ENCODE measurements around the gene ZNF444.
"Not testable (repeated sequence)": the region's sequence is repeated elsewhere in the genome, so short reads cannot be mapped to it uniquely, and the experiment has no call there.

ZNF444 gene

GRCh38 chr19:56105831-56106396 lies 35.2 kb upstream of the ZNF444 start:
- H3K9ac ChIP-seq (ENCODE audit: low read length); H2BK5ac ChIP-seq (ENCODE audit: low read length); H3K27ac ChIP-seq (ENCODE audit: low read depth, low read length); H3K23ac ChIP-seq (ENCODE audit: low read length); H3K4ac ChIP-seq (ENCODE audit: low read depth, low read length); H4K8ac ChIP-seq (ENCODE audit: low read depth, low read length); H2AK5ac ChIP-seq (ENCODE audit: low read length); H2BK15ac ChIP-seq (replicated peaks; ENCODE audit: low read depth); H3K27me3 ChIP-seq (ENCODE audit: insufficient read depth, low read length, poor library complexity); H3K4me3 ChIP-seq (ENCODE audit: low read length); H4K5ac ChIP-seq (ENCODE audit: low read length); H3K4me2 ChIP-seq (ENCODE audit: low read length); H3K4me1 ChIP-seq (ENCODE audit: control insufficient read depth, low read depth, low read length); H3K18ac ChIP-seq (ENCODE audit: low read length); DNase-seq; H3K36me3 ChIP-seq (ENCODE audit: control insufficient read depth, insufficient read depth, low read length); H2BK120ac ChIP-seq (ENCODE audit: low read depth, low read length): not testable (repeated sequence)
- peaks cover 75% of the 10 kb centered on the region for H3K79me2 ChIP-seq (ENCODE audit: control insufficient read depth, insufficient read depth, low read length)
- H3K56ac ChIP-seq (ENCODE audit: low read length), result peak overlapping the region; percentile 15
- peaks cover 18% of the 10 kb centered on the region for H3K79me1 ChIP-seq (ENCODE audit: low read length)
- no CpG with 5 or more reads among the region's 61 CpGs for WGBS (ENCODE audit: extremely low coverage, insufficient coverage, low lambda C conversion rate)

GRCh38 chr19:56106397-56106849 lies 34.7 kb upstream of the ZNF444 start:
- no peak for DNase-seq
- H3K23ac ChIP-seq (ENCODE audit: low read length), result no peak overlapping the region
- no peak overlapping the region for H2BK120ac ChIP-seq (ENCODE audit: low read depth, low read length)
- no peak overlapping the region for H3K4me3 ChIP-seq (ENCODE audit: low read length)
- H3K79me2 ChIP-seq (ENCODE audit: control insufficient read depth, insufficient read depth, low read length), result peaks cover 78% of the 10 kb centered on the region
- peaks cover 16% of the 10 kb centered on the region for H3K79me1 ChIP-seq (ENCODE audit: low read length)
- H4K5ac ChIP-seq (ENCODE audit: low read length), result no peak overlapping the region
- peaks cover 3% of the 10 kb centered on the region for H3K4me1 ChIP-seq (ENCODE audit: control insufficient read depth, low read depth, low read length)
- no peak overlapping the region for H4K8ac ChIP-seq (ENCODE audit: low read depth, low read length)
- H2BK5ac ChIP-seq (ENCODE audit: low read length), result no peak overlapping the region
- H3K4ac ChIP-seq (ENCODE audit: low read depth, low read length), result no peak overlapping the region
- H3K18ac ChIP-seq (ENCODE audit: low read length), result no peak overlapping the region
- peaks cover 2% of the 10 kb centered on the region for H3K36me3 ChIP-seq (ENCODE audit: control insufficient read depth, insufficient read depth, low read length)
- H3K27ac ChIP-seq (ENCODE audit: low read depth, low read length), result no peak overlapping the region
- H2AK5ac ChIP-seq (ENCODE audit: low read length), result no peak overlapping the region
- H3K9ac ChIP-seq (ENCODE audit: low read length), result no peak overlapping the region
- no CpG with 5 or more reads among the region's 27 CpGs for WGBS (ENCODE audit: extremely low coverage, insufficient coverage, low lambda C conversion rate)
- H3K27me3 ChIP-seq (ENCODE audit: insufficient read depth, low read length, poor library complexity), result no peaks in the 10 kb centered on the region
- H2BK15ac ChIP-seq (replicated peaks; ENCODE audit: low read depth), result no peak overlapping the region
- H3K56ac ChIP-seq (ENCODE audit: low read length), result peak overlapping the region; percentile 15
- no peak overlapping the region for H3K4me2 ChIP-seq (ENCODE audit: low read length)

- peaks cover 20% of the 10 kb centered on the region for H3K79me1 ChIP-seq (ENCODE audit: low read length)
- H2BK5ac ChIP-seq (ENCODE audit: low read length), result no peak overlapping the region
- H4K8ac ChIP-seq (ENCODE audit: low read depth, low read length), result no peak overlapping the region
- H3K4me3 ChIP-seq (ENCODE audit: low read length), result no peak overlapping the region
- H3K27me3 ChIP-seq (ENCODE audit: insufficient read depth, low read length, poor library complexity), result no peaks in the 10 kb centered on the region
- H3K18ac ChIP-seq (ENCODE audit: low read length), result no peak overlapping the region
- H2BK120ac ChIP-seq (ENCODE audit: low read depth, low read length), result no peak overlapping the region
- no peak overlapping the region for H3K27ac ChIP-seq (ENCODE audit: low read depth, low read length)
- peaks cover 2% of the 10 kb centered on the region for H3K36me3 ChIP-seq (ENCODE audit: control insufficient read depth, insufficient read depth, low read length)
- H3K56ac ChIP-seq (ENCODE audit: low read length), result no peak overlapping the region
- no peak overlapping the region for H3K23ac ChIP-seq (ENCODE audit: low read length)
- WGBS (ENCODE audit: extremely low coverage, insufficient coverage, low lambda C conversion rate), result no CpG with 5 or more reads among the region's 11 CpGs
- no peak overlapping the region for H4K5ac ChIP-seq (ENCODE audit: low read length)
- no peak overlapping the region for H3K9ac ChIP-seq (ENCODE audit: low read length)
- no peak overlapping the region for H2AK5ac ChIP-seq (ENCODE audit: low read length)
- peaks cover 84% of the 10 kb centered on the region for H3K79me2 ChIP-seq (ENCODE audit: control insufficient read depth, insufficient read depth, low read length)
- H3K4me2 ChIP-seq (ENCODE audit: low read length), result no peak overlapping the region
- peaks cover 3% of the 10 kb centered on the region for H3K4me1 ChIP-seq (ENCODE audit: control insufficient read depth, low read depth, low read length)
- H2BK15ac ChIP-seq (replicated peaks; ENCODE audit: low read depth), result no peak overlapping the region
- no peak overlapping the region for H3K4ac ChIP-seq (ENCODE audit: low read depth, low read length)
- DNase-seq, result no peak
These were observed 34.1 kb upstream of the ZNF444 start for GRCh38 chr19:56106993-56107392.

GRCh38 chr19:56107626-56108351 lies 33.3 kb upstream of the ZNF444 start:
- Histone ChIP-seq H3K4me1 (ENCODE audit: control insufficient read depth, low read depth, low read length) (peaks cover 3% of the 10 kb centered on the region), H3K79me1 (ENCODE audit: low read length) (peaks cover 20% of the 10 kb centered on the region)

GRCh38 chr19:56108447-56109195 lies 32.5 kb upstream of the ZNF444 start:
- Histone ChIP-seq H2BK5ac (ENCODE audit: low read length) (no peak overlapping the region), H3K4me3 (ENCODE audit: low read length) (no peak overlapping the region), H3K79me1 (ENCODE audit: low read length) (peaks cover 21% of the 10 kb centered on the region), H3K36me3 (ENCODE audit: control insufficient read depth, insufficient read depth, low read length) (no peaks in the 10 kb centered on the region), H3K4ac (ENCODE audit: low read depth, low read length) (no peak overlapping the region), H4K8ac (ENCODE audit: low read depth, low read length) (no peak overlapping the region), H3K23ac (ENCODE audit: low read length) (no peak overlapping the region), H3K18ac (ENCODE audit: low read length) (no peak overlapping the region), H3K79me2 (ENCODE audit: control insufficient read depth, insufficient read depth, low read length) (peaks cover 85% of the 10 kb centered on the region), H3K4me2 (ENCODE audit: low read length) (no peak overlapping the region), H3K27me3 (ENCODE audit: insufficient read depth, low read length, poor library complexity) (no peaks in the 10 kb centered on the region), H4K5ac (ENCODE audit: low read length) (no peak overlapping the region), H3K56ac (ENCODE audit: low read length) (peak overlapping the region; percentile 42), H2AK5ac (ENCODE audit: low read length) (no peak overlapping the region), H3K4me1 (ENCODE audit: control insufficient read depth, low read depth, low read length) (peaks cover 3% of the 10 kb centered on the region), H3K27ac (ENCODE audit: low read depth, low read length) (no peak overlapping the region), H3K9ac (ENCODE audit: low read length) (no peak overlapping the region), H2BK15ac (replicated peaks; ENCODE audit: low read depth) (no peak overlapping the region), H2BK120ac (ENCODE audit: low read depth, low read length) (no peak overlapping the region)
- no CpG with 5 or more reads among the region's 24 CpGs for WGBS (ENCODE audit: extremely low coverage, insufficient coverage, low lambda C conversion rate)
- no peak for DNase-seq

More at GRCh38 chr19:56107626-56108351, 33.3 kb upstream of the ZNF444 start:
- Histone ChIP-seq H2BK5ac (ENCODE audit: low read length) (no peak overlapping the region), H3K27ac (ENCODE audit: low read depth, low read length) (no peak overlapping the region), H3K56ac (ENCODE audit: low read length) (no peak overlapping the region), H2BK15ac (replicated peaks; ENCODE audit: low read depth) (no peak overlapping the region), H3K23ac (ENCODE audit: low read length) (no peak overlapping the region), H2BK120ac (ENCODE audit: low read depth, low read length) (no peak overlapping the region), H4K8ac (ENCODE audit: low read depth, low read length) (no peak overlapping the region), H4K5ac (ENCODE audit: low read length) (no peak overlapping the region), H3K18ac (ENCODE audit: low read length) (no peak overlapping the region), H2AK5ac (ENCODE audit: low read length) (no peak overlapping the region), H3K9ac (ENCODE audit: low read length) (no peak overlapping the region), H3K4me3 (ENCODE audit: low read length) (no peak overlapping the region), H3K79me2 (ENCODE audit: control insufficient read depth, insufficient read depth, low read length) (peaks cover 85% of the 10 kb centered on the region), H3K27me3 (ENCODE audit: insufficient read depth, low read length, poor library complexity) (no peaks in the 10 kb centered on the region), H3K36me3 (ENCODE audit: control insufficient read depth, insufficient read depth, low read length) (peaks cover 2% of the 10 kb centered on the region), H3K4ac (ENCODE audit: low read depth, low read length) (no peak overlapping the region), H3K4me2 (ENCODE audit: low read length) (no peak overlapping the region)
- no peak for DNase-seq
- WGBS (ENCODE audit: extremely low coverage, insufficient coverage, low lambda C conversion rate), result no CpG with 5 or more reads among the region's 27 CpGs
